ENCODE results near the gene LNX1.

LNX1 gene

DNA sequence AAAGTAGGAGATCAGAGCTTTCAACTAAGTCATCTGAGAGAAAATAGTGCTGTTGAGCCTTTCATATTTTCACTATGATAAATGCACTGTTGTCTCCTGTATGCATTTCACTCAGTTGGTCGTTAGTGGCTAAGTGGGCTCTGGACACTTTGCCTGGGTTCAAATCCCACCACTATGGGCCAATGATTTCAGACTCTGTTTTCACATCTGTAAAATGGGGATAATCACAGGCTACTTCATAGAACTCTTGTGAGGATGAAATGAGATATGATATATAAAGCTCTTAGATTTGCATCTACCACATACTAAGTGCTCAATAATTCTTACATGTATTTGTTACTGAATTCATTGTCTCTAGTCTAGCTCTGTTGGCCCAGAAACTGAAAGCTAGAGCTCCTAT lies 16.8 kb downstream of the LNX1 start:
- H3K27ac ChIP-seq, result no peak overlapping the region
- TF ChIP-seq, protein P1, sequence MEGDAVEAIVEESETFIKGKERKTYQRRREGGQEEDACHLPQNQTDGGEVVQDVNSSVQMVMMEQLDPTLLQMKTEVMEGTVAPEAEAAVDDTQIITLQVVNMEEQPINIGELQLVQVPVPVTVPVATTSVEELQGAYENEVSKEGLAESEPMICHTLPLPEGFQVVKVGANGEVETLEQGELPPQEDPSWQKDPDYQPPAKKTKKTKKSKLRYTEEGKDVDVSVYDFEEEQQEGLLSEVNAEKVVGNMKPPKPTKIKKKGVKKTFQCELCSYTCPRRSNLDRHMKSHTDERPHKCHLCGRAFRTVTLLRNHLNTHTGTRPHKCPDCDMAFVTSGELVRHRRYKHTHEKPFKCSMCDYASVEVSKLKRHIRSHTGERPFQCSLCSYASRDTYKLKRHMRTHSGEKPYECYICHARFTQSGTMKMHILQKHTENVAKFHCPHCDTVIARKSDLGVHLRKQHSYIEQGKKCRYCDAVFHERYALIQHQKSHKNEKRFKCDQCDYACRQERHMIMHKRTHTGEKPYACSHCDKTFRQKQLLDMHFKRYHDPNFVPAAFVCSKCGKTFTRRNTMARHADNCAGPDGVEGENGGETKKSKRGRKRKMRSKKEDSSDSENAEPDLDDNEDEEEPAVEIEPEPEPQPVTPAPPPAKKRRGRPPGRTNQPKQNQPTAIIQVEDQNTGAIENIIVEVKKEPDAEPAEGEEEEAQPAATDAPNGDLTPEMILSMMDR (conservative IDR thresholded peaks at IDR 0.05), result no peak
- TF ChIP-seq ZFX (IDR thresholded peaks at IDR 0.05), result no peak

GRCh38 chr4:53573696-53574095 lies 17.6 kb downstream of the LNX1 start:
- TF ChIP-seq, protein P1 (conservative IDR thresholded peaks at IDR 0.05), result no peak
- no peak for TF ChIP-seq ZFX (IDR thresholded peaks at IDR 0.05)
- no peak overlapping the region for H3K27ac ChIP-seq

DNA sequence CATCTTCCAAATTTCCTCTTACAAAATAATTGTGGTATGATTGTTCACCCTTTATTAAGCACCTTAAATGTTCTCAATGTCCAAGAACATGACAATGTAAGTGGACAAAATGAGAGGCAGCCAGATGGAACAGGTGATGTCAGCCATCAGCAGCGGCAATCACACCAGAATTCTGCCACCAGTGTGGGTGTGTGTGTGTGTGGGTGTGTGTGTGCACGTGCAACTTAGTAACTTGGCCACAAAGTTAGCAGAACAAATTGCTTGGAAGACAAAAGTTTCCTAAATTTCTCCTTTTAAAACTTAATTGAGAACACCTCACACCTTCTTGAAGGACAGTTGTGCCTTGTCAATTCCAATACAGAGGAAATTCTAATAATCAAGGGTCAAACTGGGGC lies 18.7 kb downstream of the LNX1 start:
- TF ChIP-seq, protein P1 (conservative IDR thresholded peaks at IDR 0.05), result no peak
- no peak for TF ChIP-seq ZFX (IDR thresholded peaks at IDR 0.05)

DNA sequence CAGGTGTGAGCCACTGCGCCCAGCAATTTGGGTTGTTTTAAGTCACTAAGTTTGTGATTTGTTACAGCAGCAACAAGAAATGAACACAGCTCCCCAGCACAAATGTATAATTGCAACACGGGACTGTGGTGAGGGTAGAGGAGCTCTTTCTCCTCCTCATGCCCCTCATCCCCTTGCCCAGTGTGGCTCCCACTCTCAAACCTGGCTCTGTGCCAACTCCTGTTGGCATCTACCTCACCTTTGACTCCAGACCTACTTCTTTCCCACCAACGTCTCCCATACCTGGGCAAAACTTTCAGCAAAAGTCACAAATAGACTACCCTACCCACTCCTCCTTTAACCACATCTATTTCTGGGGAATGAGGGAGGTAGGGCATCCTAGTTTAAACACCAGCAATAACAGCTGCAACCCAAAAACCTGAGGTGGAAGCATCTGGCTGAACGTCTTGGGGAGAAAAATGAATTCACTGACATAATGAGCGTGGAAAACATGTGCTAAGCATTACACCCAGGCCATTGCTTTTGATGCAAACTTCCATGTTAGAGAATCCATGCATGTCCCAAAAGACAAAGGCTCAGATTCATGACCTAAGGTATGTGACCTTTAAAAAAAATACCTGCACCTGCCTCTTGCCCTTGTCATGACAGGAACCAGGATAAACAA lies 19.2 kb downstream of the LNX1 start:
- TF ChIP-seq ZFX (IDR thresholded peaks at IDR 0.05), result no peak
- TF ChIP-seq, protein P1 (conservative IDR thresholded peaks at IDR 0.05), result no peak
- H3K27ac ChIP-seq, result no peak overlapping the region

More for the DNA sequence above, 18.7 kb downstream of the LNX1 start:
- no peak overlapping the region for H3K27ac ChIP-seq

DNA sequence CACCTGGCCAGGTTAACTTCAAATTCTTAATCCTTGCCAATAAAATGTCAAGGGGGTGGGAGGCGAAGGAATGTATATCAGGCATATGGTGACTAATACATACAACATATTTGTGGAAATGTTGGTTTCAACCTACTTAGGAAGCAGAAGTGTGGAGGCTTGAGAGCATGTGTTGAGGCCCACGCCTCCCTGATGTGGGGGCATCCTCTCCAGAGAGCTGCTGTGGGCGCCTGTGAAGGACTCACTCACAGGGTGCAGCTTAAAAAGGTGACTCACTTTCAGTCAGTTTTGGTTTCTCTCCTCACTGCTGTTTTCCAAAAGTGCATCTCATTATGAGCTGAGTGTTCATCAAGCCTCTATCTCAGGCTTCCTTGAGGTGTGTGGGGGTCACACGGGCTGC lies 27.5 kb downstream of the LNX1 start:
- H3K27ac ChIP-seq, result no peak overlapping the region
- no peak for TF ChIP-seq ZFX (IDR thresholded peaks at IDR 0.05)
- TF ChIP-seq, protein P1 (conservative IDR thresholded peaks at IDR 0.05), result no peak

DNA sequence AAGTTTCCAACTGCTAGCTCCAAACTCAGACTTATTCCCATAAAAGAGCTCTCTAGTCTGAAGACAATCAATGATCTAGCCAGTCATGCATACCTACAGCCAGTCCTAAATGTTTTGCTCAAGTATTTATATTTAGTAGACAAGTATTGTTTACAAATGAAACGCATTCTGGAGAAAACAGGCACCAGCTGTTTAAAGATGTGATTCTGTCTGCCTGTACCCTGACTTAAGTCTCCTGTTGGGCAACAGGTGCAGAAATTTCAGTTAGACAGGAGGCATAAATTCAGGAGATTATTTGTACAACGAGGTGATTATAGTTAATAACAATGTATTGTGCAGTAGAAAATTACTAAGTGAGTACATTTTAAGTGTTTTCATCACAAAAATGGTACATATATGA lies 28.9 kb downstream of the LNX1 start:
- TF ChIP-seq ZFX (IDR thresholded peaks at IDR 0.05), result no peak
- TF ChIP-seq, protein P1 (conservative IDR thresholded peaks at IDR 0.05), result no peak
- H3K27ac ChIP-seq, result no peak overlapping the region

DNA sequence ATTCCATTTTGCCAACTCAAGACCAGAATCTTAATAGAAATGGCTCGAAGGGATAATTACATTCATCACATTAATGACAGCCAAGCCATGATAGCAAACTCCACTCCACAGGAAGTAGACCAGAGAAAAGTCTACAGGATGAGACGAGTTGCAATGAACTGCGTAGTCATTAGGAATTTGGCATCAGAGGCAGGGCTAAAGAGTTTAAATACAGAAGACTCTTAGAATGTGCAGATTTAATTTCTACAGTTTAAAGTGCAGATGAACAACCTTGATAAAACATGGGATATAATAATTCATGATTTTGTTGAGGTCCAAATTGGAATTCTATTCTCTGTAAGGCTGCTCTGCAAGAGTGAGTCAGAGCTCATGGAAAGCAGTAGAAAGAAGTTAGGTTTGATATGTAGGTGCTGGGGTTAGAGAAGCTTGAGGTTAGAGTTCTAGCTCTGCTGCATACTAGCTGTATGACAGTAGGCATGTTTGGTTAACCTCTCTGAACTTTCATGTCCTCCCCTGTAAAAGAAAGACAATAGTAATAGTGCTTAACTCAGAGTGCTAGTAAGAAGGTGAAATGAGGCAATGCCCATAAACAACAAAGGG lies 32.2 kb downstream of the LNX1 start:
- no peak overlapping the region for H3K27ac ChIP-seq
- TF ChIP-seq, protein P1 (conservative IDR thresholded peaks at IDR 0.05), result no peak
- no peak for TF ChIP-seq ZFX (IDR thresholded peaks at IDR 0.05)

Measured in C4-2B (cell line).